ENCODE results near the gene ZBTB24.

The ZBTB24 gene

DNA sequence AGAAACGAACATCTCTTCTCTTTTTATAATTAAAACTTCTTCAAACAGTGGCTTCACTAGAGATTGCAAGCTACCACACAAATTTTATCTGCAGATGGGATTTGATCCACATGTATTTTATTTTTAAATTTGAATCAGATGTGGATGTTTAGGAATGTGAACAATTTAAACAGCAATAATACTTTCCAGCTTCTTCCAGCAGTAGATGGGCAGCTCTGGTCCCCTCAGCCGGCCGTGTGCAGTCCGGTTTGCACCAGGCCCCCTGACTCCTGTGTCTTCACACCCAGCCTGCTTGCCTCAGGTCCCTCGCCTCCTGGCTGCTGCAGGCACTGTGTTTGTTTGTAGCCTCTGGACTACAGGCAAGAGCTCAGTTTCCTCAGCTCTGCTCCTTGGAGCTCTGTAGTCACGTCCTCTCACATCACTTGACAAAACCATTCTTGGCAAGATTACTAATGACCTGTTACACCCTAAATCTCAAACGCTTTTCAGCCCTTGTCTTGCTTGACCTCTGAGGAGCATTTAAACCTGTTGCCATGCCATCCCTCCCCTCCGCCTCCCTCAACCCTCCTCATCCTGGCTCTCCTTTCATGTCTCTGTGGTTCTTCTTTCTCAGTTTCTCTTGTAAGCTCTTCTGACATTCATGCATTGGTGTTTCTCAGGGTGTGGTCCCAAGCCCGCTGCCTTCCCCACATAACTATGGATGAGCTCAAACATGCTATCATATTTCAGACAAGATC, 13.2 kb upstream of the ZBTB24 start:
- H3K27ac ChIP-seq: no peak overlapping the region
- TF ChIP-seq, protein P1, sequence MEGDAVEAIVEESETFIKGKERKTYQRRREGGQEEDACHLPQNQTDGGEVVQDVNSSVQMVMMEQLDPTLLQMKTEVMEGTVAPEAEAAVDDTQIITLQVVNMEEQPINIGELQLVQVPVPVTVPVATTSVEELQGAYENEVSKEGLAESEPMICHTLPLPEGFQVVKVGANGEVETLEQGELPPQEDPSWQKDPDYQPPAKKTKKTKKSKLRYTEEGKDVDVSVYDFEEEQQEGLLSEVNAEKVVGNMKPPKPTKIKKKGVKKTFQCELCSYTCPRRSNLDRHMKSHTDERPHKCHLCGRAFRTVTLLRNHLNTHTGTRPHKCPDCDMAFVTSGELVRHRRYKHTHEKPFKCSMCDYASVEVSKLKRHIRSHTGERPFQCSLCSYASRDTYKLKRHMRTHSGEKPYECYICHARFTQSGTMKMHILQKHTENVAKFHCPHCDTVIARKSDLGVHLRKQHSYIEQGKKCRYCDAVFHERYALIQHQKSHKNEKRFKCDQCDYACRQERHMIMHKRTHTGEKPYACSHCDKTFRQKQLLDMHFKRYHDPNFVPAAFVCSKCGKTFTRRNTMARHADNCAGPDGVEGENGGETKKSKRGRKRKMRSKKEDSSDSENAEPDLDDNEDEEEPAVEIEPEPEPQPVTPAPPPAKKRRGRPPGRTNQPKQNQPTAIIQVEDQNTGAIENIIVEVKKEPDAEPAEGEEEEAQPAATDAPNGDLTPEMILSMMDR (conservative IDR thresholded peaks at IDR 0.05): no peak

DNA sequence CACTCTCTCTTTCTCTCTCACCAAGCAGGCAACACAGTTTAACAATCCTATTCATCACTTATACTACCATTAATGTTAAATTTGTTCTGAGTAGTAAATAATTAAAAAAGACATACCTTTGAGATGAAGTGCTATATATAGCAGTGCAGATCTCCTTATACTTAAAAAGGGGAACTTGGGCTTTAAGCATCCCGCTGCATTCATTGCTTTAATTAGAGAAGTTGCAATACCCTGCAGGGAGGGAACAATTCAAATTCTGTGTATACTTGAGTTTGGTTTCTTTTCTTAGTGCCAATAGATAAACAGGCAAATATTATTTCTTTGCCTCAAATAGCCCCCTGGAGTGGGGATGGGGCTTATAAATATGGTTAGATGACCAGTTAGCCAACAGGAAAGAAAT, 10.8 kb upstream of the ZBTB24 start:
- H3K27ac ChIP-seq: no peak overlapping the region

DNA sequence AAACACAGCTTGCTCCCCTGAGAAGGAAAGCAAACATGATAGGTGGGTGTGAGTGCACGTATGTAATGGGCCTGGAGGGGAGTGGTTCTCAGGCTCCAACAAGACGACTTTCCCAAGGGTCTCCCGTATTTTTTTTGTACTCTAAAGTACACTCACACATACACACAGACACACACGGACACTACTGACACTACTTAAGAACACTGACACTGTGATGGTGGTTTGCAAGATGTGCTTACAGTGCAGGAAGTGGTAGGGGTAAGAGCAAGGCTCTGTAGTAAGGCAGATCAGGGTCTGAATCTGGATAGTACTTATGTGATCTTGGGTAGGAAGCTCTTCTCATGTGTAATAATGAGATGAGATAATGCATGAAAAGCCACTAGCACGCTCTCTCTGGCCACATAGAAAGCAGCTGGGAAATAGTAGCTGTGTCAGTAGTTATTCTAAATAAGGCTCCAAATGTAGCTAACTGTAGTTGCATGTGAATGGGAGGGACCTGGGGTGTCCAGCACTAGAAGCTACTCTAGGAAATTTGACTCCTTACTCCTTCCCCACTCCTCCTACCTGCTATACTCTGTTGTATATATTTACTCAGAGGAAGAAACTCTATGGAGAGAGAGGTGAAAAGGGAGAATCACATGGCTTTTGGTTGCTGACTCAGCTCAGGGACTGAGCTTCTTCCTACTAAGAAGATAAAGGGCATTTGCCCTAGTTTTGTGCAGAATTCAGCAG, 8.4 kb upstream of the ZBTB24 start:
- TF ChIP-seq, protein P1 (conservative IDR thresholded peaks at IDR 0.05): no peak
- no peak overlapping the region for H3K27ac ChIP-seq

More for the DNA sequence above, 10.8 kb upstream of the ZBTB24 start:
- TF ChIP-seq, protein P1 (conservative IDR thresholded peaks at IDR 0.05): no peak

DNA sequence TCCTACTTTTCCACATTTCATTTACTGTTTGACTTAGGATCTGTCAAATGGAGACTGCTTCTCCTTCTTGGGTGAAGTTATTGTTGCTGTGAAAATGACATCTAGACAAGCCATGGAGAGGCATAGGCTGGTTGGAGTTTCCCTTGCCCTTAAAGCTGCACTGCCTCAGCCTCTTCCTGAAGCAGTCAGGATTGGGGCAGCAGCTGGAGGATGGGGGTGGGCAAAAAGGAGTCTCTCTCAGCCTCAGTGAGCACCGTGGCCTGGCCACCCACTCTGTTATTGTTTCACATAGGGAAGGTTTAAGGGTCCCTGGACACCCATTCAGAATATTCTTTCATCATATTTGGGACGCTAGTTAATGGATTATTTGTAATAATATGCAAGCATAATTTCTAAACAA, 7.7 kb upstream of the ZBTB24 start:
- TF ChIP-seq, protein P1 (conservative IDR thresholded peaks at IDR 0.05): no peak

DNA sequence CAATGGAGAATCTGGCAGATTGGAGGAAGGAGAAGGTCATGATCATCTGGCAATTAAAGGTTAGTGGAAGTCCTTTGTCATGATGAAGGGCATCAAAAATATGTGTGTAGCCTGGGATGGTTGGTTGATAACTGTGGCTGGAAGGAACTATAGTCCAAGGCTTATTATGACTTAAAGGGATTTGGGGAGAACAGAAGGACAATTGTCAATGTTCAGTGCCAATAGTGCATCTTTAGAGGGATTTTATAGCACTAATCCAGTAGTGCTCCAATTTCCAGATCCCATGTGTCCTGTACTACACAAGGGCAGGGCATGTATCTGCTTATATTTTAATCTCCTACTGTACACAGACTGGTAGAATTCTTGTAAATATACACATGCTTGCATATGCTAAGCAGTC, 5.0 kb upstream of the ZBTB24 start:
- TF ChIP-seq, protein P1 (conservative IDR thresholded peaks at IDR 0.05): no peak
- no peak overlapping the region for H3K27ac ChIP-seq

More for the DNA sequence above, 7.7 kb upstream of the ZBTB24 start:
- no peak overlapping the region for H3K27ac ChIP-seq

DNA sequence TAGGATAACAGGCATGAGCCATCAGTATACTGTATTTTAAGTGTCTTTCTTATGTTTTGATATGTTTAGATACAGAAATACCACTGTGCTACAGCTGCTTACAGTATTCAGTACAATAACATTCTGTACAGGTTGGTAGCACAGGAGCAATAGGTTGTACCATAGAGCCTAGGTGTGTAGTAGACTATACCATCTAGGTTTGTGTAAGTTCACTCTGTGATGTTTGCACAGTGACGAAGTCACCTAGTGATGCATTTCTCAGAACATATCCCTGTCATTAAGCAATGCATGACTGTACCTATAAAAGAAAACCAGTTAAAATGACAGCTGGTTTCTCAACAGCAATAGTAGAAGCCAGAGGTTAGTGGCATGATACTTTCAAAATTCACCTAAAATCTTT, 3.0 kb upstream of the ZBTB24 start:
- no peak overlapping the region for H3K27ac ChIP-seq
- TF ChIP-seq, protein P1 (conservative IDR thresholded peaks at IDR 0.05): no peak

DNA sequence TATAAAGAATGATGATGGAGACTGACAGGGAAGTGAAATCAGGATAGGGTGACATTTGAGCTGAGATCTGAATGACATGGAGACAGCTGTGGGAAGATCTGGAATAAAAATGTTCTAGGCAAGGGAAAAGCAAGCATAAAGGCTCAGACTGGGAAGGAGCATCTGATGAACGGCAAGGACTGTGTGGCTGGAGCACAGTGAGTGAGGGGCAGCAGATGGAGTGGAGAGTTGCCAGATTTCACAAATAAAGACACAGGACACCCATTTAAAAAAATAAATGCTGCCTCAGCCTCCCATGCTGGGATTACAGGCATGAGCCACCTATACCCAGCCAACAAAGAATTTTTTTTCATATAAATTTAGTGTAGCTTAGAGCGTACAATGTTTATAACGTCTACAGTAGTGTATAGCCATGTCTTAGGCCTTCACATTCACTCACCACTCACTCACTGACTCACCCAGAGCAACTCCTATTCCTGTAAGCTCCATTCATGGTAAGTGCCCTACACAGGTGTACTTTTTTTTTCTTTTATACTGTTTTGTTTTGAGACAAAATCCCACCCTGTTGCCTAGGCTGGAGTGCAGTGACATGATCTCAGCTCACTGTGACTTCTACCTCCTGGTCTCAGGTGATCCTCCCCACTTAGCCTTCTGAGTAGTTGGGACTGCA, 2.4 kb upstream of the ZBTB24 start:
- TF ChIP-seq, protein P1 (conservative IDR thresholded peaks at IDR 0.05): no peak
- no peak overlapping the region for H3K27ac ChIP-seq

Data from VCaP (cell line).